Measurements from ENCODE around the gene ECD. TPM values are rescaled to one million over a fixed set of nuclear protein-coding genes. Genes with fewer than 3 reads are reported as not detected.

Gene ECD
- total RNA-seq, 5 donors from 2014 or later (not counting 1 experiment from before 2014, with no cell fraction given), result 26.3 to 46.8 (median 31.2) TPM

Other genes with a start within 250 kb of the ECD start
- gene PLA2G12B, start 213.2 kb downstream of the ECD start, total RNA-seq, result not detected
- gene P4HA1, start 71.1 kb downstream of the ECD start, total RNA-seq, result 10 to 100 TPM; 11.3 to 15.4 (median 13.0) TPM
- gene NUDT13, start 57.6 kb downstream of the ECD start, total RNA-seq, result 1 to 10 TPM in 4 of 5 donors, under 1 TPM in 1; 0.49 to 3.3 (median 2.2) TPM
- 10 to 100 TPM; 14.0 to 16.6 (median 15.8) TPM for gene FAM149B1, start 111 bp upstream of the ECD start, total RNA-seq
- 10 to 100 TPM; 17.1 to 26.2 (median 23.1) TPM for gene DNAJC9, start 79.2 kb upstream of the ECD start, total RNA-seq
- 10 to 100 TPM; 33.3 to 56.5 (median 55.2) TPM for gene MRPS16, start 84.6 kb upstream of the ECD start, total RNA-seq
- 1 to 10 TPM; 1.9 to 4.0 (median 3.2) TPM for gene CFAP70, start 190.9 kb upstream of the ECD start, total RNA-seq
- 100 to 1,000 TPM in 2 of 5 donors, 10 to 100 TPM in 3; 84.3 to 109 (median 97.6) TPM for gene ANXA7, start 246.1 kb upstream of the ECD start, total RNA-seq